GM18505 (cell line): ENCODE measurements around the gene KCNB1.

Experiments
- ATAC-seq: cut with Tn5 transposase; IDR thresholded peaks from one replicate; pipeline ENCODE4 v1.9.1; 2021; ENCODE audit not compliant: unreplicated experiment
- POLR2A ChIP-seq: IDR thresholded peaks from 4 replicates; pipeline ENCODE4 v1.6.1; 2011; ENCODE audit warnings: borderline replicate concordance; ENCODE audit not compliant: insufficient read depth, insufficient read length; ENCODE audit errors: extremely low read depth

The KCNB1 gene

GRCh38 chr20:49339123-49339522 lies 143.3 kb downstream of the KCNB1 start:
- no peak for TF ChIP-seq POLR2A
- ATAC-seq, result no peak

GRCh38 chr20:49338061-49338460 lies 144.4 kb downstream of the KCNB1 start:
- TF ChIP-seq POLR2A, result no peak
- ATAC-seq, result no peak

GRCh38 chr20:49337357-49337756 lies 145.1 kb downstream of the KCNB1 start:
- TF ChIP-seq POLR2A, result no peak

GRCh38 chr20:49336786-49337185 lies 145.7 kb downstream of the KCNB1 start:
- no peak for ATAC-seq
- no peak for TF ChIP-seq POLR2A

More at GRCh38 chr20:49337357-49337756, 145.1 kb downstream of the KCNB1 start:
- ATAC-seq, result no peak

GRCh38 chr20:49335476-49335875 lies 147.0 kb downstream of the KCNB1 start:
- no peak for TF ChIP-seq POLR2A
- ATAC-seq, result no peak

- no peak for ATAC-seq
- no peak for TF ChIP-seq POLR2A
Measured at GRCh38 chr20:49330701-49331615, 151.5 kb downstream of the KCNB1 start.

GRCh38 chr20:49328790-49329189 lies 153.7 kb downstream of the KCNB1 start:
- no peak for ATAC-seq
- TF ChIP-seq POLR2A, result no peak

GRCh38 chr20:49326026-49326425 lies 156.4 kb downstream of the KCNB1 start:
- no peak for ATAC-seq

GRCh38 chr20:49324306-49324705 lies 158.2 kb downstream of the KCNB1 start:
- no peak for ATAC-seq
- no peak for TF ChIP-seq POLR2A

More at GRCh38 chr20:49326026-49326425, 156.4 kb downstream of the KCNB1 start:
- TF ChIP-seq POLR2A, result no peak

GRCh38 chr20:49323622-49324238 lies 158.7 kb downstream of the KCNB1 start:
- ATAC-seq, result no peak
- TF ChIP-seq POLR2A, result no peak

GRCh38 chr20:49320460-49320859 lies 162.0 kb downstream of the KCNB1 start:
- TF ChIP-seq POLR2A, result no peak
- ATAC-seq, result no peak

GRCh38 chr20:49319208-49319809 lies 163.2 kb downstream of the KCNB1 start:
- no peak for TF ChIP-seq POLR2A
- no peak for ATAC-seq

- no peak for ATAC-seq
- no peak for TF ChIP-seq POLR2A
Measured at GRCh38 chr20:49318430-49319207, 163.8 kb downstream of the KCNB1 start.
